Neural progenitor cell (in vitro differentiated cells): ENCODE data around the gene MTR. TPM values are rescaled to one million over a fixed set of nuclear protein-coding genes. Genes with fewer than 3 reads are reported as not detected.

Experiments used
- DNase-seq: peaks from one replicate; pipeline ENCODE4 v3.0.0-alpha.2; 2016; ENCODE audit warnings: low spot score
- H2AFZ ChIP-seq: fragments of 200-600 bp; sonication (generic); replicated peaks from 2 replicates; pipeline ENCODE4 v1.6.1; 2016; ENCODE audit warnings: antibody characterized with exemption
- H3F3A ChIP-seq: fragments of 200-600 bp; sonication (generic); 2 replicates; pipeline ENCODE4 v1.6.1; 2016; ENCODE audit warnings: antibody characterized with exemption, low read depth
- H3K27ac ChIP-seq: fragments of 200-600 bp; sonication (generic); 2 replicates; pipeline ENCODE4 v1.5.1; 2016; ENCODE audit warnings: mild to moderate bottlenecking
- H3K27me3 ChIP-seq: fragments of 200-600 bp; sonication (generic); 2 replicates; pipeline ENCODE4 v1.6.1; 2016; ENCODE audit warnings: mild to moderate bottlenecking, moderate library complexity
- H3K36me3 ChIP-seq: fragments of 200-600 bp; sonication (generic); 2 replicates; pipeline ENCODE4 v1.5.1; 2016
- H3K4me1 ChIP-seq: fragments of 200-600 bp; sonication (generic); 2 replicates; pipeline ENCODE4 v1.6.1; 2016; ENCODE audit warnings: mixed run types
- H3K4me2 ChIP-seq: fragments of 200-600 bp; sonication (generic); 2 replicates; pipeline ENCODE4 v1.6.1; 2016
- H3K4me3 ChIP-seq: fragments of 200-600 bp; sonication (generic); 2 replicates; pipeline ENCODE4 v1.5.1; 2016
- H3K79me2 ChIP-seq: fragments of 200-600 bp; sonication (generic); 2 replicates; pipeline ENCODE4 v1.6.1; 2016; ENCODE audit warnings: low read depth
- H3K9ac ChIP-seq: fragments of 200-600 bp; sonication (generic); 2 replicates; pipeline ENCODE4 v1.6.1; 2016
- H3K9me3 ChIP-seq: fragments of 200-600 bp; sonication (generic); 2 replicates; pipeline ENCODE4 v1.5.1; 2016; ENCODE audit warnings: low read depth
- H4K20me1 ChIP-seq: fragments of 200-600 bp; sonication (generic); 2 replicates; pipeline ENCODE4 v1.6.1; 2016; ENCODE audit warnings: low read depth
- H3K27ac Mint-ChIP-seq: 3 replicates; pipeline ENCODE4 v1.8.0; 2021; ENCODE audit warnings: mixed read lengths
- H3K27me3 Mint-ChIP-seq: 2 replicates; pipeline ENCODE4 v1.8.0; 2022; ENCODE audit warnings: low read depth, mild to moderate bottlenecking, inconsistent platforms, moderate library complexity, mixed read lengths; ENCODE audit not compliant: insufficient read depth
- H3K36me3 Mint-ChIP-seq: 3 replicates; pipeline ENCODE4 v1.8.0; 2021; ENCODE audit warnings: mixed read lengths
- H3K4me1 Mint-ChIP-seq: 3 replicates; pipeline ENCODE4 v1.8.0; 2021; ENCODE audit warnings: mixed read lengths
- H3K4me3 Mint-ChIP-seq: 3 replicates; pipeline ENCODE4 v1.8.0; 2021; ENCODE audit warnings: mild to moderate bottlenecking, moderate library complexity, mixed read lengths
- H3K9me3 Mint-ChIP-seq: 3 replicates; pipeline ENCODE4 v1.8.0; 2020; ENCODE audit warnings: mixed read lengths
- EZH2 ChIP-seq: fragments of 200-600 bp; sonication (generic); IDR thresholded peaks from 2 replicates; pipeline ENCODE4 v1.6.1; 2017; ENCODE audit warnings: antibody characterized with exemption, mild to moderate bottlenecking, moderate library complexity
- EZH2phosphoT487 ChIP-seq: fragments of 200-600 bp; sonication (generic); IDR thresholded peaks from 2 replicates; pipeline ENCODE4 v1.6.1; 2017; ENCODE audit warnings: antibody characterized with exemption
- total RNA-seq: library from RNA; depleted of rRNA; stranded (reverse); fragments of >200 nt; gene quantifications from 2 replicates; pipeline ENCODE4 v1.2.3, GENCODE V29; 2015; ENCODE audit warnings: low replicate concordance
- TF ChIP-seq, protein P1 (sequence below): fragments of 200-600 bp; sonication (generic); IDR thresholded peaks from 2 replicates; pipeline ENCODE4 v1.5.1; 2017; ENCODE audit warnings: antibody characterized with exemption, mild to moderate bottlenecking

The MTR gene
- total RNA-seq, 1 donor from 2014 or later = 27.3 TPM

DNA sequence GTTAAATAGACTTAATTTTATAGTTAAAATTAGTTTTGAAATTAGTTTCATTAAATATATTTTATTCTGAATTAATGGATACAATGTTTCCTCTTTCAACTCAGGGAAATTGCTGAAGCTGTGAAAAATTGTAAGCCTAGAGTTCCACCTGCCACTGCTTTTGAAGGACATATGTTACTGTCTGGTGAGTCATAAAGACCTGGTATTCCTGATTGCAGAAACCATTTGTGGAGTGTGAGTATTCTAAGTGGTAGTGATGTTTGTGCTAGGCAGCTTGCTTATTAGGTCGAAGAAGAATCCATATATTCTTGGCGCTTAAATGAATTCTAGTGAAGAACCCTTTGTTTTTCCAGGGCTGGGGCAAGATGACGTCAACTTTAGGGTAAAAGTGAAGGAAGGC lies 34.0 kb downstream of the MTR start:
- Mint-ChIP-seq H3K36me3 (peaks cover 29% of the 10 kb centered on the region), H3K9me3 (no peaks in the 10 kb centered on the region), H3K27ac (no peak overlapping the region), H3K4me1 (no peaks in the 10 kb centered on the region), H3K4me3 (no peak overlapping the region), H3K27me3 (no peaks in the 10 kb centered on the region)
- Histone ChIP-seq H3K79me2 (no peaks in the 10 kb centered on the region), H3K4me3 (no peak overlapping the region), H4K20me1 (no peaks in the 10 kb centered on the region), H3K27ac (no peak overlapping the region), H3K9me3 (no peaks in the 10 kb centered on the region), H3K27me3 (no peaks in the 10 kb centered on the region), H3K4me2 (no peak overlapping the region), H3K9ac (no peak overlapping the region), H3K4me1 (no peaks in the 10 kb centered on the region), H2AFZ (no peak overlapping the region), H3K36me3 (peaks cover 4% of the 10 kb centered on the region), H3F3A (no peaks in the 10 kb centered on the region)
- DNase-seq = no peak
- TF ChIP-seq EZH2 (no peak), EZH2phosphoT487 (no peak)

DNA sequence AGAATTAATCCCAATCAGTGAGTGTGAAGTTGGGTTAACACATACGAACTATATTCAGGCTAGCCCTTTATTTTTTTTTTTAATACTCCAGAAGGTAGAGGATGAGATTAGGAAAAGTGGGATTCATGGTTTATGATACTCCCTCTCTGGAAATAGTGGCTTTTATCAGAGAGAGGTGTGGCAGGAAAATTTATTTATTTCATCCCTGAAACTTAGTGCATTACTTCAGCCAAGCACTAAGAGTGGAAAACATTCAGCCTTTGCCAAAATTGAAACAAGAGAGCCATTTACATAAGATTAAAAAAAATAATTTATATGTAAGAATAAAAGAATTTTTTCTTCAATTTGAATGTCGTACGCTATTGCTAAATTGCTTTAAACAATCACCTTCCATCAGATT lies 35.0 kb downstream of the MTR start:
- H3K27me3 ChIP-seq = no peaks in the 10 kb centered on the region
- H3K4me1 Mint-ChIP-seq = no peaks in the 10 kb centered on the region
- no peaks in the 10 kb centered on the region for H3K79me2 ChIP-seq
- no peaks in the 10 kb centered on the region for H3F3A ChIP-seq
- H3K36me3 ChIP-seq = peaks cover 4% of the 10 kb centered on the region
- H4K20me1 ChIP-seq = no peaks in the 10 kb centered on the region
- no peaks in the 10 kb centered on the region for H3K27me3 Mint-ChIP-seq
- no peak overlapping the region for H3K4me3 ChIP-seq
- no peak overlapping the region for H3K9ac ChIP-seq
- H3K27ac Mint-ChIP-seq = no peak overlapping the region
- H3K4me2 ChIP-seq = no peak overlapping the region
- H3K36me3 Mint-ChIP-seq = peaks cover 29% of the 10 kb centered on the region
- no peak for DNase-seq
- no peaks in the 10 kb centered on the region for H3K9me3 Mint-ChIP-seq
- no peak overlapping the region for H3K4me3 Mint-ChIP-seq
- no peak for TF ChIP-seq EZH2
- TF ChIP-seq, protein P1, sequence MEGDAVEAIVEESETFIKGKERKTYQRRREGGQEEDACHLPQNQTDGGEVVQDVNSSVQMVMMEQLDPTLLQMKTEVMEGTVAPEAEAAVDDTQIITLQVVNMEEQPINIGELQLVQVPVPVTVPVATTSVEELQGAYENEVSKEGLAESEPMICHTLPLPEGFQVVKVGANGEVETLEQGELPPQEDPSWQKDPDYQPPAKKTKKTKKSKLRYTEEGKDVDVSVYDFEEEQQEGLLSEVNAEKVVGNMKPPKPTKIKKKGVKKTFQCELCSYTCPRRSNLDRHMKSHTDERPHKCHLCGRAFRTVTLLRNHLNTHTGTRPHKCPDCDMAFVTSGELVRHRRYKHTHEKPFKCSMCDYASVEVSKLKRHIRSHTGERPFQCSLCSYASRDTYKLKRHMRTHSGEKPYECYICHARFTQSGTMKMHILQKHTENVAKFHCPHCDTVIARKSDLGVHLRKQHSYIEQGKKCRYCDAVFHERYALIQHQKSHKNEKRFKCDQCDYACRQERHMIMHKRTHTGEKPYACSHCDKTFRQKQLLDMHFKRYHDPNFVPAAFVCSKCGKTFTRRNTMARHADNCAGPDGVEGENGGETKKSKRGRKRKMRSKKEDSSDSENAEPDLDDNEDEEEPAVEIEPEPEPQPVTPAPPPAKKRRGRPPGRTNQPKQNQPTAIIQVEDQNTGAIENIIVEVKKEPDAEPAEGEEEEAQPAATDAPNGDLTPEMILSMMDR = no peak
- TF ChIP-seq EZH2phosphoT487 = no peak
- H2AFZ ChIP-seq = no peak overlapping the region
- no peak overlapping the region for H3K27ac ChIP-seq
- H3K4me1 ChIP-seq = no peaks in the 10 kb centered on the region
- H3K9me3 ChIP-seq = no peaks in the 10 kb centered on the region

GRCh38 chr1:236830560-236830959 lies 35.5 kb downstream of the MTR start:
- H3K4me2 ChIP-seq = no peak overlapping the region
- H4K20me1 ChIP-seq = no peaks in the 10 kb centered on the region
- TF ChIP-seq, protein P1 = no peak
- TF ChIP-seq EZH2phosphoT487 (no peak), EZH2 (no peak)
- no peak overlapping the region for H3K27ac ChIP-seq
- no peak overlapping the region for H3K9ac ChIP-seq
- Mint-ChIP-seq H3K9me3 (no peaks in the 10 kb centered on the region), H3K4me1 (no peaks in the 10 kb centered on the region), H3K27me3 (no peaks in the 10 kb centered on the region), H3K36me3 (peaks cover 33% of the 10 kb centered on the region), H3K4me3 (no peak overlapping the region), H3K27ac (no peak overlapping the region)
- H3K36me3 ChIP-seq = peaks cover 4% of the 10 kb centered on the region
- H3K27me3 ChIP-seq = no peaks in the 10 kb centered on the region
- DNase-seq = no peak
- no peak overlapping the region for H2AFZ ChIP-seq
- H3K79me2 ChIP-seq = no peaks in the 10 kb centered on the region
- H3K4me1 ChIP-seq = no peaks in the 10 kb centered on the region
- no peaks in the 10 kb centered on the region for H3K9me3 ChIP-seq
- H3F3A ChIP-seq = no peaks in the 10 kb centered on the region
- H3K4me3 ChIP-seq = no peak overlapping the region

DNA sequence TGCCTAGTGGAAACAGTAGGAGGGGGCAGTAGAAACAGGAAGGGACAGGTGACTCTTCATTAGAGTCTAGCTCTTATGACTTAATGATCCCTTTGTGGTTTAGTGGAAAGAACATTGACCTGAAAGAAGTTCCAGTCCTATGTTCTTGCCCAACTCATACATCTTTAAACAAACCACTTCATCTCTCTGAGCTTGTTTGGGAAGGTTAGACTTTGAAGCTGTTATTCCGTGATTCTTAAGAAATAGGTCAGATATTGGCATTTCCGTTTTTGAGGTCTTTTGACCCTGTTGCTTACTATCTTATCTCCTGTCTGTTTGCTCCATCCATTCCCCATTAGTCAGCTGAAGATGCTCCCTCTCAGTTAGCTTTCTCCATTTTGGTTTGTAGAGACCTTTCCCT lies 38.5 kb downstream of the MTR start:
- no peaks in the 10 kb centered on the region for H3K27me3 ChIP-seq
- Mint-ChIP-seq H3K9me3 (no peaks in the 10 kb centered on the region), H3K36me3 (peaks cover 24% of the 10 kb centered on the region), H3K27me3 (no peaks in the 10 kb centered on the region), H3K4me1 (no peaks in the 10 kb centered on the region), H3K27ac (no peak overlapping the region), H3K4me3 (no peak overlapping the region)
- no peaks in the 10 kb centered on the region for H3K79me2 ChIP-seq
- no peak for DNase-seq
- no peaks in the 10 kb centered on the region for H3K4me1 ChIP-seq
- H3K9me3 ChIP-seq = no peaks in the 10 kb centered on the region
- H3K4me3 ChIP-seq = no peak overlapping the region
- H3F3A ChIP-seq = no peaks in the 10 kb centered on the region
- H3K27ac ChIP-seq = no peak overlapping the region
- H3K36me3 ChIP-seq = peaks cover 4% of the 10 kb centered on the region
- TF ChIP-seq EZH2phosphoT487 = no peak
- no peak for TF ChIP-seq EZH2
- TF ChIP-seq, protein P1 = no peak
- H4K20me1 ChIP-seq = no peaks in the 10 kb centered on the region
- no peak overlapping the region for H2AFZ ChIP-seq
- H3K4me2 ChIP-seq = no peak overlapping the region
- no peak overlapping the region for H3K9ac ChIP-seq
